ENCODE measurements around the gene PTH1R.

DNA sequence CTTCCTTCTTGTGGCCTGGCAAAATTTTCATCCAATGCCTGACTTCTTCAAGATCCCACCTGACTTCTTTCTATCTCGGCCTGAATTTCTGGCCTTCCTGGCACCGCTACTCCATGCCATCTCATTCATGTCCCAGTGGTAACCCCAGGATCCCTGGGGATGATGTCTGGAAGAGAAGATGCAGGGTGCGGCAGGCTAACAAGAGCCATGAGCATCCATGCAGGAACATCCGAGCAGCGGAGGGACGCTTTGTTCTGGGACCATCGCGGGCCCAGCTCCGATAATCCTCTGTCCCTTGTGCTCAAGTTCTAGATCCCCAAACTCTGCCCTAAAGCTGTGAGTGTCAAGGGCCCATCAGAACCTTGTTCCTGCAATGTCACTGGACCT lies 25.2 kb upstream of the PTH1R start:
- TF ChIP-seq, protein P1, sequence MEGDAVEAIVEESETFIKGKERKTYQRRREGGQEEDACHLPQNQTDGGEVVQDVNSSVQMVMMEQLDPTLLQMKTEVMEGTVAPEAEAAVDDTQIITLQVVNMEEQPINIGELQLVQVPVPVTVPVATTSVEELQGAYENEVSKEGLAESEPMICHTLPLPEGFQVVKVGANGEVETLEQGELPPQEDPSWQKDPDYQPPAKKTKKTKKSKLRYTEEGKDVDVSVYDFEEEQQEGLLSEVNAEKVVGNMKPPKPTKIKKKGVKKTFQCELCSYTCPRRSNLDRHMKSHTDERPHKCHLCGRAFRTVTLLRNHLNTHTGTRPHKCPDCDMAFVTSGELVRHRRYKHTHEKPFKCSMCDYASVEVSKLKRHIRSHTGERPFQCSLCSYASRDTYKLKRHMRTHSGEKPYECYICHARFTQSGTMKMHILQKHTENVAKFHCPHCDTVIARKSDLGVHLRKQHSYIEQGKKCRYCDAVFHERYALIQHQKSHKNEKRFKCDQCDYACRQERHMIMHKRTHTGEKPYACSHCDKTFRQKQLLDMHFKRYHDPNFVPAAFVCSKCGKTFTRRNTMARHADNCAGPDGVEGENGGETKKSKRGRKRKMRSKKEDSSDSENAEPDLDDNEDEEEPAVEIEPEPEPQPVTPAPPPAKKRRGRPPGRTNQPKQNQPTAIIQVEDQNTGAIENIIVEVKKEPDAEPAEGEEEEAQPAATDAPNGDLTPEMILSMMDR (IDR thresholded peaks at IDR 0.05; ENCODE audit: low read depth, low read length) = no peak
- TF ChIP-seq MYC (IDR thresholded peaks at IDR 0.05; ENCODE audit: low read depth, low read length) = no peak

Measured in NB4 (cell line).